Glutamatergic neuron (in vitro differentiated cells): Measurements from ENCODE around the gene ESYT2. TPM values are rescaled to one million over a fixed set of nuclear protein-coding genes. Genes with fewer than 3 reads are reported as not detected.

Experiments
- DNase-seq: peaks from one replicate; pipeline ENCODE4 v3.0.0; 2022
- H3K27ac Mint-ChIP-seq: one replicate; pipeline ENCODE4 v1.8.0; 2020; ENCODE audit warnings: mild to moderate bottlenecking, mixed read lengths, inconsistent platforms; ENCODE audit not compliant: unreplicated experiment
- H3K27me3 Mint-ChIP-seq: one replicate; pipeline ENCODE4 v1.8.0; 2020; ENCODE audit warnings: mild to moderate bottlenecking, moderate library complexity, mixed read lengths, inconsistent platforms; ENCODE audit not compliant: unreplicated experiment
- H3K36me3 Mint-ChIP-seq: one replicate; pipeline ENCODE4 v1.8.0; 2020; ENCODE audit warnings: mild to moderate bottlenecking, mixed read lengths, inconsistent platforms; ENCODE audit not compliant: unreplicated experiment
- H3K4me1 Mint-ChIP-seq: one replicate; pipeline ENCODE4 v1.8.0; 2020; ENCODE audit warnings: mild to moderate bottlenecking, low read depth, mixed read lengths, inconsistent platforms; ENCODE audit not compliant: unreplicated experiment
- H3K4me3 Mint-ChIP-seq: one replicate; pipeline ENCODE4 v1.8.0; 2020; ENCODE audit warnings: mild to moderate bottlenecking, mixed read lengths, inconsistent platforms; ENCODE audit not compliant: unreplicated experiment
- H3K9me3 Mint-ChIP-seq: one replicate; pipeline ENCODE4 v1.8.0; 2020; ENCODE audit warnings: mild to moderate bottlenecking, moderate library complexity, mixed read lengths, inconsistent platforms; ENCODE audit not compliant: unreplicated experiment
- total RNA-seq: library from RNA; stranded (reverse); fragmentation: NEBNext Ultra II Directional; extraction: Animal tissue kit (Norgen Biotek cat#: 25700); gene quantifications from one replicate; pipeline ENCODE4 v1.2.1, GENCODE V29; 2021; ENCODE audit not compliant: unreplicated experiment
- TF ChIP-seq, protein P1 (sequence below): fragments of 200-600 bp; sonication (generic); IDR thresholded peaks from one replicate; pipeline ENCODE4 v1.5.0; 2021; ENCODE audit not compliant: partially characterized antibody, unreplicated experiment

Gene ESYT2
- total RNA-seq, 1 donor from 2014 or later = 41.9 TPM

DNA sequence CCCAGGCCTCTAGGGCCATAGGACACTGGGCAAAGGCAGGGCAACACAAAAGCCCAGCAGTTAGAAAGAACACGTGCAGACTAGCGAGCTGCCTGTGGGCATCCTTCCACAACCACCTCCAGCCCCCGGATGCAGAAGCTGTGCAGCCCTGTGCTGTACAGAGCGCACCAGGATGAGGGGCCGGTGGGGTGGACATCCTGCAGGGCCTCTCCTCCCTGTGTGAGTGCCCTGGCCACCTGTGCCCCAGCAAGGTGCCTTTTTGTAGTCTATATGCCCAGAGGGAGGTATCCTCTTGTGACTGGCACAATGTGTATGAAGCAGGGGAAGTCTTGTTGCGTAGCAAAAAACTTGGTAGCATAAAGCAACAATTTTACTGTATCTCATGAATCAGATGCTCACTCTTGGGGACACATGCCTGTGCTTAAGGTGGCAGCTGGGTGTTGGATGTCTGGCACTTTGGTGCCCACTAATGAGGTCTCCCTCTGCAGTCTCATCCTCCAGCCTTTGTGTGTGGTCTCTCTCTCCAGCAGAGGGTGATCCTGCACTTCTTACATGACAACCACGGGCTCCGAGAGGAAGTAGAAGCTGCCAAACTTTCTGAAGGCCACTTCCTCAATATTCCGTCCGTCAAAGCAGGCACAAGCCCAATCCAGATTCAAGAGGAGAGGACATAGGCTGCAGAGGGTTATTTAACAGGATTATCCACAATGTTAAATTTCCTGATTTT is 133.4 kb downstream of the ESYT2 start:
- Mint-ChIP-seq H3K4me3 (no peak overlapping the region), H3K27ac (no peak overlapping the region), H3K36me3 (no peaks in the 10 kb centered on the region), H3K4me1 (peaks cover under 1% of the 10 kb centered on the region), H3K9me3 (peaks cover 3% of the 10 kb centered on the region), H3K27me3 (no peaks in the 10 kb centered on the region)
- DNase-seq = no peak
- TF ChIP-seq, protein P1, sequence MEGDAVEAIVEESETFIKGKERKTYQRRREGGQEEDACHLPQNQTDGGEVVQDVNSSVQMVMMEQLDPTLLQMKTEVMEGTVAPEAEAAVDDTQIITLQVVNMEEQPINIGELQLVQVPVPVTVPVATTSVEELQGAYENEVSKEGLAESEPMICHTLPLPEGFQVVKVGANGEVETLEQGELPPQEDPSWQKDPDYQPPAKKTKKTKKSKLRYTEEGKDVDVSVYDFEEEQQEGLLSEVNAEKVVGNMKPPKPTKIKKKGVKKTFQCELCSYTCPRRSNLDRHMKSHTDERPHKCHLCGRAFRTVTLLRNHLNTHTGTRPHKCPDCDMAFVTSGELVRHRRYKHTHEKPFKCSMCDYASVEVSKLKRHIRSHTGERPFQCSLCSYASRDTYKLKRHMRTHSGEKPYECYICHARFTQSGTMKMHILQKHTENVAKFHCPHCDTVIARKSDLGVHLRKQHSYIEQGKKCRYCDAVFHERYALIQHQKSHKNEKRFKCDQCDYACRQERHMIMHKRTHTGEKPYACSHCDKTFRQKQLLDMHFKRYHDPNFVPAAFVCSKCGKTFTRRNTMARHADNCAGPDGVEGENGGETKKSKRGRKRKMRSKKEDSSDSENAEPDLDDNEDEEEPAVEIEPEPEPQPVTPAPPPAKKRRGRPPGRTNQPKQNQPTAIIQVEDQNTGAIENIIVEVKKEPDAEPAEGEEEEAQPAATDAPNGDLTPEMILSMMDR = no peak

DNA sequence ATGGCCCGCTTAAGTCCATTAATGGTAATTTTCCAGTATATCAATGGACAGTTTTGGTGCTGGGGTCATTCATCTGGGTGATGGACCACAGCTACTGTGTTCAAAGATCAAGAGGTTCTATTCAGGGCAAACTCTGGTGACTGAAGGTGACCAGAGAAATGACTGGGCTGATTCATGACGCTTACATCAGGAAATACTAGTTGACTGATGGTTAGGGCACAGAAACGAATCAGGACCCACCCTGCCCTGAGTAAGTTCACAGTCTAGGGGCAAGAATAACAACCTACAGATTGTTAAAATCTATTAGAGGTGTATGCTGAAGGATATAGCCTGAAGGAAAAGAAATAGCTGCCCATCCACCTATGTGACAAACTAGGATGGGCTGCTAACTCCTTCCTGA is 134.3 kb downstream of the ESYT2 start:
- Mint-ChIP-seq H3K36me3 (no peaks in the 10 kb centered on the region), H3K4me1 (peaks cover 2% of the 10 kb centered on the region), H3K27ac (no peak overlapping the region), H3K4me3 (no peak overlapping the region), H3K9me3 (peaks cover 4% of the 10 kb centered on the region), H3K27me3 (no peaks in the 10 kb centered on the region)
- TF ChIP-seq, protein P1 = no peak
- no peak for DNase-seq

DNA sequence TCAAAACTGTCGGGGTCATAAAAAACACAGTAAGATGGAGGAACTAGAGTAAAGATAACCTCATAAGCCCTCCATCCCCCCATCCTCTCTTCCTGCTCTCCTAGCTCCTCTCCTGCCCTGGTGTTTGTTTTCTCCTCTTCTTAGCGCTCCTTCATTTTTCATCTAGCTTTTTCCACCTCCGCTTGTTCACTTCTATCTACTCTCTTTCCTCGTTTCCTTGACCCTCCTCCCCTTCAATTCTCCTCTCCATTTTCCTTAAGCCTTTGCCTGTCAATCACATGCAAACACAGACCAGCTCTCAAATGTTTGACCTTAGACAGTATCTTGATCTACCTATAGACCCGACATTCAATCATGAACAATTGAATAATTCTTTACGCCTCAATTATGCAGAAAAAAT is 134.7 kb downstream of the ESYT2 start:
- Mint-ChIP-seq H3K9me3 (peaks cover 4% of the 10 kb centered on the region), H3K27ac (peak overlapping the region; percentile 5), H3K4me3 (no peak overlapping the region), H3K36me3 (no peaks in the 10 kb centered on the region), H3K27me3 (no peaks in the 10 kb centered on the region), H3K4me1 (peaks cover 2% of the 10 kb centered on the region)
- DNase-seq = no peak
- TF ChIP-seq, protein P1 = no peak

DNA sequence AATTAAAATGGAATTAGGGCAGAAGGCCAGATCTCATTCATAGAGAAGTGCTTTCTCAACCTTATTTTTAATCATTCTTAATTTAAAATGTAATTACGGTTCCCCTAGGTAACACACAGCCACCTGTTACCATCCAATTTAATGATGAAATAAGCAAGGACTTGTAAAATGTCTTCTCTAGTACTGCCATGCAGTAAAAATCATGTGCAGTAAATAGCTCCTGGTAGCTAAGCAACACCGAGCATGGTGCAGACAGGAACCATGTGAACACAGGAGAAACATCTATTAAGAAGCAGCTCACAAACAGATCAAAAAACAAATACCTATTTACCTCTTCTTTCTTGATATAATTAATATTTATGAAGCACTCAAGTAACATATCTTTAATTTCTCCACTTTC is 139.8 kb downstream of the ESYT2 start:
- Mint-ChIP-seq H3K27me3 (no peaks in the 10 kb centered on the region), H3K36me3 (no peaks in the 10 kb centered on the region), H3K9me3 (peaks cover 1% of the 10 kb centered on the region), H3K27ac (no peak overlapping the region), H3K4me1 (peaks cover 8% of the 10 kb centered on the region), H3K4me3 (no peak overlapping the region)
- no peak for DNase-seq
- TF ChIP-seq, protein P1 = no peak

DNA sequence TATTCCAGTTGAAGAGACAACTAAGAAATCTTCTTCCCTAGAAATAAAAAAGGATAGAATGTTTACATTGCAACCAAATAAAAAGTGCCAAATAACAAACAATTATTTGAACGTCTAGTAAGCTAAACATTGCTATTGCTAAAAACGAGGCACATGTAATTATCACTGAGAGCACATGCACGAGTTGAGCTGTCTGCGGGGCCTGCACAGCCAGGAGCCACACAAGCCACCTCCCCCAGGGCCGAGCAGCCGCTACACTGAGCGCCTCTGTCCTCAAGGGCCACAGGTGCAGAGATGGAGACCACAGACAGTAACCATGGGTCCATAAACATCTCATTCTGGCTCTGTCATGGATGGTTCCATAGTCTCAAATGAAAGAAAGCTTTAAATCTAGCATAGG is 141.9 kb downstream of the ESYT2 start:
- Mint-ChIP-seq H3K27me3 (no peaks in the 10 kb centered on the region), H3K4me3 (no peak overlapping the region), H3K27ac (no peak overlapping the region), H3K36me3 (no peaks in the 10 kb centered on the region), H3K4me1 (peaks cover 16% of the 10 kb centered on the region), H3K9me3 (peaks cover 1% of the 10 kb centered on the region)
- TF ChIP-seq, protein P1 = no peak
- DNase-seq = no peak
